Measurements from ENCODE around the gene EYS.

The EYS gene

DNA sequence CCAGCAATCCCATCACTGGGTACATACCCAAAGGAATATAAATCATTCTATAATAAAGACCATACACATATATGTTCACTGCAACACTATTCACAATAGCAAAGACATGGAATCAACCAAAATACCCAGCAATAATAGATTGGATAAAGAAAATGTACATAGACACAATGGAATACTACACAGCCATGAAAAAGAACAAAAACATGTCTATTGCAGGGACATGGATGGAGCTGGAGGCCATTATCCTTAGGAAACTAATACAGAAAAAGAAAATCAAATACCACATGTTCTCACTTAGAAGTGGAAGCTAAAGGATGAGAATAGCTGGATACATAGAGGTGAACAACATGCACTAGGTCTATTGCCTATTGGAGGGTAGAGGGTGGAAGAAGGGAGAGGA is 1396.8 kb downstream of the EYS start:
- DNase-seq (ENCODE audit: low read depth in 2 of 2), result no peak

DNA sequence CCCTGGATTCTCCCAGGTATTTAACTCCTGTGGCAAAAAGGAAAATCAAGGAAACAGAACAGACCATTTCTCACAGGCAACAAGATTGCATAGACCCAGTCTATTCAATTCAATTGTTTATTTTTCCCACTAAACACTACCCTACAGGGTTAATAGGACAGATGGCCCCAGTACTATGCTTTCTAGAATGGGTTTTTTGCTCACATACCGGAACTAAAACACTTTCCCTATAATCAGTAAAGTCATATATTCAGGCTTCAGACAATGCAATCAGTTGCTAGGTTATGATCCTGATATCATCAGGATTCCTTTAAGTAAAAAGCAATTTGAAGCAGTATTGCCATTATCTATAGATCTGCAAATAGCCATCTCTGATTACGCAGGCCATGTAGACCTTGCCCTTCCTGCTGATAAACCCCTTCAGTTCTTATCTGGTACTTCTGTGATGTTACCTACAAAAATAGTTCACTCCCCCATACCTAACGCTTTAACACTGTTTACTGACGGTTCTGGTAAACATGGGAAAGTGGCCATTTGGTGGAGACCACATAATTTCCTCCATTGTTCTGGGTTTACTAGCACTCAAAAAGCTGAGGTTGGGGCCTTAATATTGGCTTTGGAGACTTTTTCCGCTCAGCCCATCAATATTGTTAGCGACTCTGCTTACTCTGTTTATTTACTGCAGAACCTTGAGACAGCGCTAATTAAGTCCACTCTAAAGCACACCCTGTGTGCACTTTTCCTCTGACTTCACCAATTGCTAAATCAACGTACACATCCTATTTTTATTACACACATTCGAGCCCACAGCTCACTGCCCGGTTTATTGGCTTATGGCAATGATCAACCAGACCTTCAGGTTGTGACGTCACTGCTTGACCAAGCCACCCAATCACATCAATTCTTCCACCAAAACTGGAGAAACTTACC is 1405.5 kb downstream of the EYS start:
- DNase-seq (ENCODE audit: low read depth in 2 of 2), result no peak

DNA sequence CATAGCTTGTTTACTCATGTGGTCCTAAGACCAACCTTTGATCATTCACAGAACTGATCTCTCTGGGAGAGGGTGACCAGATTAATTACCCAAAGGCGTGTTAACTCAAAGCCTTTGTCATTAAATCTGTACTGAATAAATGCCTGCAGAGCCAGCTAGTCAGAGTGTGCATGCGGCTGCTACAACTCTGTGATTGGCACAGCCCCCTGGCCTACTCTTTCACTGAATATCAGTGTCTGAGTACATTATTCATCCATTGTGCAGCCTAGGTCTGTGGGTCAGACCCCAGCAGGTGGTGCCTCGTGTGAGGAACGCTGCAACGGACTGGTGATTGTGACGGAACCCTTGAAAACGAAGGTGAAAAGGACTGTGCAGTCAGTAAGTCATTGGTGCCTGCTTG is 1407.8 kb downstream of the EYS start:
- DNase-seq (ENCODE audit: low read depth in 2 of 2), result no peak

DNA sequence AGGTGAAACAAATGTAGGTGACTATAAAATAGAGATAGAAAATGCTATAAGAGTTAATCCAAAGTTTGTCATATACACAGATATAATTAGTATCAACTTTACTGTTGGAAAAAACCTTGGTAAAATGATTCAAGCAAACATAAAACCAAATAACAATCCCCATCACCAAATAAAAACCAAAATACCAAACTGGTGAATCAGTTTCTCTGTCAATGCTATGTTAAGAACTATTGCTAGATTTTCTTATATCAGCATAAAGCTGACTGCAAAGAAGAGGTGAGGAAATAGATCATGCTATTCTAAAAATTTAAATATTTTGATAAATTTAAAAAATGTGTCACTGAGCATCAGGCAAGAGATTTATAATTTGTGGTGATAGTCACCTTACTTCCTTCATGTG is 1413.0 kb downstream of the EYS start:
- DNase-seq (ENCODE audit: low read depth in 2 of 2), result no peak

DNA sequence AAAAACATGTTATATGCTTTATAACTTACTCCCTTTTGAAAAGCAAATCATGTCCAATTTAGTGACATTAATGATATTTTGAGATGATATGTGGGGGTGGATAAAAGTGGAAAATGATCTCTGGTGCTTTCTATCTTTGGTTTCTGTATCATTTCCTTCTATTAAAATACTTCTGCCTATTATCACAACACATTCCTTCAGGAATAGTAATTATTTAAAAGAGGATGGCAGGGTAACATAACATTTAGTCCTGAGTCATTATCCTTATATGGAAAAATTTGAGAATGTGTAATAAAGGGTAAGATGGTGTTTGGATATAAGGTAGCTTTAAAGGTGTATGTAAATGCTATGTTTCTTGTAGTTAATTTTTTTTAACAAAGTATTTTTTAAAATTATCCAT is 1413.7 kb downstream of the EYS start:
- no peak for DNase-seq (ENCODE audit: low read depth in 2 of 2)

DNA sequence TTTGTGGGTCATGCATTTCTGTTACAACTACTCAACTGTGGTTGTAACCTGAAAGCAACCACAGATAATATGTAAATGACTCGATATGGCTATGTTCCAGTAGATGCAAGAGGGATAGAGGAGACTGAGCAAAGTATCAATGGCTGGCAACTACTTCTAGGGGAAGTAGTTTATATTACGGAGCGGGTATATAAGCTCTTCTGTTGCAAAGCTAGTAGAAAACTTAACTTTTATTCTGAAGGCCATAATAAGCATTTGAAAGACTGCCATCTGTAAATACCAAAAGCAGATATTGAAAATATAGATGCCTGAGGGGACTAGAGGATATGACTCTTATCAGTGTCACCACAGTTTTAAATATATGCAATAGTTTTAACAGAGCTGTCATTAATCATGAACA is 1416.2 kb downstream of the EYS start:
- no peak for DNase-seq (ENCODE audit: low read depth in 2 of 2)

DNA sequence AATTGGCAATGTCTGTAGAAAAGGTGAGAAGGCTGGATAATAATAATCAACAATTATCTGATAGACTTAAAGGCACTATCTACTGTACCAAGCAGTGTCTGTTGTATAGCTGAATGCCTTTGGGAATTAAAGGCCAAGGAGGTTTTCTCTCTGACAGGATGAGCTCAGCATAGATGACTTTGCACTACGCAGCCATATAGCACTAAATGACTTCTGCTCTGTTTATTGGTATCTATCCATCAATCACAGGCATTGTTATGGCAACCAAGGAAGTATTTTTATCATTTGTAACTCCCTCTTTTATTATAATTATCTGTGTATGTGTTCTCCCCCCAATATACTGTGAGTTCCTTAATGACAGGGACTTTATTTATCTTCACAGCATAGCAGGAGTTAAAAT is 1417.1 kb downstream of the EYS start:
- no peak for DNase-seq (ENCODE audit: low read depth in 2 of 2)

DNA sequence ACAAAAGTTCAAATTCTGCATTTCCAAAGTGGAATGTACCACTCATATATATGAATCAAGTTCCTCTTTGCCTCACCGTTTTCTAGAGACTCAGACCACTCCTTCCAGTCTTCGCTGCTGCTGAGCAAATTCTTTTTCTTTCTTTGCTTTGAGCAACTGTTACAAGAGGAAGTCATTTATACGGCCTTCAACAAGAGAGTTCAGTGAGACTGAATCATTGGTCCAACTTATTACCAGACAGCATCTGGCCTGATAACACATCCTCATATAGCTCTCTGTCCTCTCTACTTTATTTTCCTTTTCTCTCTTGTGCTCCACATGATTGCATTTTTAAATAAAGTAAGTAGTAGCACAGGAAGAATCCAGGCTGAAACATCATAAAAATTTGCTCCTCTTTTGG is 1418.7 kb downstream of the EYS start:
- no peak for DNase-seq (ENCODE audit: low read depth in 2 of 2)

DNA sequence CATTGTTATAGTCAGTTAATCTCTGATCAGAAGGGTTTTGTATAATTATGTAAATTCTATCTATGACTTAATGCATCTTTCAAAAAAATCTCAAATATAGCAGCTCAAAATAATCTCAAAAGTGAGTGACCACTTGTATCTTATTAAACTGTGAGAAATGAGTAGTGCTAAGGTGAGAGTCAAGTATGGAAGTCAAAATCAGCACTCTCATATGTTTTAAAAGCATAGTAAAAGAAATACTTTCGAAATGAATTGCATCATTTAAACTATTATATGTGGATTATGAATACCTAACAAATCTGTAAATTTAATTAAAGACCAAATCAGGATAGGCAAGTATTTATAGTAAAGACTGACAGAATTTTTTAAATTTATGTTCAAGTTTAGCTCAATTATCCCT is 1425.9 kb downstream of the EYS start:
- no peak for DNase-seq (ENCODE audit: low read depth in 2 of 2)

DNA sequence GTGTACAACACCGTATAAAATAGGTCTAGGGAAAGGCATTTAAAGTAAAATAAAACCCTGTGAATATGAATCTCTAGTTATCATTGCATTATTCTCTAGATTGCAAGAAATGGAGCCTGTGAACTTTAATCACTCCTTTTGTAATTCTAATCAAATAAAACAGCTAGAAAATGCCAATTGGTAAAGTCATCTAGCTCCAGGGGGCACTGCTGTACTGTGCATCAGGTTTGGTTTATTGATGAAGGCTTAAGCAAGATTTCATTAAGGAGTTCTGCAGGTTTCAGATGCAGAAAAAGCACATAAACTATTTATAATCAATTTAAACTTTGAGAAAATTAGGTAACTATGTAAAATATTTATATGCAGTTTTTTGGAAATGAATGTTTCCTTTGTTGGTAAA is 1426.5 kb downstream of the EYS start:
- DNase-seq (ENCODE audit: low read depth in 2 of 2), result no peak

DNA sequence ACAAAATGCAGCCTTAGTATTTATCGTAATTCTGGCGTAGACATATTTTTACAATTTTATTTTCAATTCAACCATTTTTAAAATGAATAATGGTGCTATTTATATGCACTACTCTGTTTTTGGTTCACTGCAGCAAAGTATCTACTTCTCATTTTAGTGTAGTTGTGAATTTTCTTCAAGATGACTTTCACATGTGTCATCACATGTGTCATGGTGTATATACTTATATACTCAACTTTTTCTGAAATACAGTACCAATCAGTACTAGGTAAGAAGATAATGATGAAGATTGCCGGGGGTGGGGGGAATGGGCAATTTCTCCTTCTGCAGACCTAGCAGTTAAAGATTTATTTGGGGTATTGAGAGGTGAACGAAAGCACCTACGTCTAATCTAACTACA is 1436.9 kb downstream of the EYS start:
- no peak for DNase-seq (ENCODE audit: low read depth in 2 of 2)

DNA sequence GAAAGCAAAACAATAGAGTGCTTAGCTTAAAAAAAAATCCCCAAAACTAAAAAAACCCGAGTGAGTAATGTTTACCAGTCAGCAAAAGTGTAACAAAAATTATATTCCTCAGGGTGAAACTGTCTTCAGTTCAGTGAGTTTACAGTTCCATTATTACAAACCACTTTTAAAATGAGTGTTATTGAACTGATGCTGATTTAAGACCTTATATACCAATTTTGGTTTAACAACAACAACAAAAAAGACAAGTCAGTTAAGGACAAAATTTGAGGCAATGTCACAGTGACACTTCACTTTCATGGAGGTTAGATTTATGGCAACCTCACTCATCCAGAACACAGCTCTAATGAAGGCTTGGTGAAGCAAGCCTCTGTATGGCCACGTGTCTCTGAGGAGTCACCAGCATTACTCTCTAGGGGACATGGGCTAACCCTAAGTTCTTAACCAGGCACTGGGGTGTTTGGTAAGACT is 1440.6 kb downstream of the EYS start:
- no peak for DNase-seq (ENCODE audit: low read depth in 2 of 2)

DNA sequence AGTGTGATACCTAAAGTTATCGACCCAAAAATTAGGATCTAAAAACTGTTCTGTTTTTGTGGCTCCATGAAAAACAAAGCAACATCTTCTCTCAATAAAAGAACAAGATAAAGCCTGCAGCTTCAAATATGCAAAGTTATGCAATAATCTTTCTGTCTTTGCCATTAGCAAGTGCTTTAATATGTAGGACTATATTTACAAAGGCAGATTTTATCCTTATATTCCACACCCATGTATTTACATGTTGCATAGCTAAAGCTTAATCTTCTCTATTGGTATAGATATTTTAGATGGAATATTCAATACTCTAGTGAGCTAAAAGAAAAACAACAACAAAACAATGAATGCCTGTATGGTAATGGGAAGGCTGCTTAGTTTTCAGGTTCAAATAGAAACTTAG is 1443.2 kb downstream of the EYS start:
- DNase-seq (ENCODE audit: low read depth in 2 of 2), result no peak

DNA sequence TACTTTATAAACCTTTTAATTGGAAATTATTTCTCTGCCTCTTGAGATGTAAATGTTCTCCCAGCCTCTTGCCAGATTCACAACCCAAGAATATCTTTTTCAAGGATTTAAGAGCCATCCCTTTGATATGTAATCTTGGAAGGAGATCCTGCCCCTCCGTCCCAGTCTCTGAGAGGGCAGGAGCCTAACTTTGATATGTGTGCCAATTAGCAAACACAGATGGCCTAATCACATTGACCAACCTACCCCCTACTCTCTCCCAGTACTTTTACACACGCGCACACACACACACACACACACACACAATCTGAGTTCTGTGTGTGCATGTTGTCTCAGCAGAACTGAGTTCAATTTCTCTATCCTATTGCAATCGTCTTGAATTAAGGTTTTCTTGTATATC is 1447.7 kb downstream of the EYS start:
- DNase-seq (ENCODE audit: low read depth in 2 of 2), result no peak

DNA sequence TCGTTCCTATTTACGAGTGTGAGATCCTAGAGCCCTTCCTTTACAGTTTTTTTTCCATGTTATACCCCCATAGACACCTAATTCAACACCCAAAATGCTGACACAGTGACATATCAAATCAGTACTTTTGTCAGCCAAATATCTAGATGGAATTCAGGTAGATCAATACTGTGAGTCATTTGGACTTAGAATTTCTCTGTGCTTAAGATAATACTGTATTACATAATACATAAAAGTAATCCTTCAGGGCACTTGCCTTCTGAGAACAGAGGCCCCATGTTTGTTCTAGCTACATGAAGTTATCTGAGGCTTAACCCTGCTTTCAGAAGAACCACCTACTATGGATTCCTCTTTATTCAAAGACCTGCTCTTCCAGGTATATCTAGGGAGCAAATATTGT is 1448.3 kb downstream of the EYS start:
- no peak for DNase-seq (ENCODE audit: low read depth in 2 of 2)

DNA sequence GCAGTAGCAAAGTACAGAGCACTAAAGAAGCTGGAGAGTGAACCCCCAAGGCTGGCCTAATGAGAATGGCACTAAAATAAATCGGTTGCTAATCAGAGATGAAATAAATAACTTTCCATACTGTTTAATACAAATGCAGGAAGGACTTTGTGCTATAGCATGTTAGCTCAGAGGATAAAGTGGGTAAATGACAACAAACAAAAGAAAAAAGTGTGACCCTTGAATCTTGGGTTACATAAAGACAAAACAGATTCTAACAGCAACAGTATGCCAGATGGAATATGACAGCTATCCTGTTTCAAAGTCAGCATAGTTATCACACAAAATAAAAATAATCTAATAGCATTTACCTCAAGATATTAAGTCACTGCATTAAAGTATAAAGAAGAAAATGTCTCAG is 1448.7 kb downstream of the EYS start:
- no peak for DNase-seq (ENCODE audit: low read depth in 2 of 2)

DNA sequence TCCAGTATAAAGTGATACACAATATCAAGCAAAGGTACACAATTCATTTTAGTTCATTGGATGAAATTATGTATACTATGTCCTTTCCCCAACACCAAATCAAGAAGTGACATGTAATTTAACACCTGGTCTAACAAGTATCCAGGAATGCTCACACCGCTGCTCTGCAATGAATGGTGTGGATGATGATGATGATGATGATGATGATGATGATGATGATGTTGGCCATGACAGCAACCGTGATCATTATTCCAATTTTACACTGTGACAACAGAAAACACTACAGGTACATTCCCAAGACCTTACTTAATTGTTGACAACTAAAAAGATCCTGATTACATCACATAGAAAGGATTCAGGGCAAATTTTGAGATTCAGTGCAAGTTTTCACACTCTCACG is 1449.4 kb downstream of the EYS start:
- no peak for DNase-seq (ENCODE audit: low read depth in 2 of 2)

DNA sequence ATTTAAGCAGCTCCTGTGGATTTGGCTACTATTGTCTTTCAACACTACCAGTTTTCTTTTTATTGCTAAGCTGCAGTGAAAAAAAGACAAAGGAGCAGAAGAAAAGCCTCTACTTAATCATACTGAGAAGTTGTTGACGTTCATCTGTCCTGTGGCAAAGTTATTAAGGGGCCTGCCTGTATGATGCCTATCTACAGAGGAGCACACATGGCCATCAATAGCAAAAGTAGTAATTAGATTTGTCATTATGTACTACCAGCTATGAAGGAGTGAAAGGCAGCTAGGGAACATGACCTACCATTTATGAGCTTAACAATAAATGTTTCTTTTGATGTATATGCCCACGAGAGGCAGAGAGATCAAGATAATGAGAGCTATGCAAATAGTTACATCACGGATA is 1450.5 kb downstream of the EYS start:
- DNase-seq (ENCODE audit: low read depth in 2 of 2), result no peak

DNA sequence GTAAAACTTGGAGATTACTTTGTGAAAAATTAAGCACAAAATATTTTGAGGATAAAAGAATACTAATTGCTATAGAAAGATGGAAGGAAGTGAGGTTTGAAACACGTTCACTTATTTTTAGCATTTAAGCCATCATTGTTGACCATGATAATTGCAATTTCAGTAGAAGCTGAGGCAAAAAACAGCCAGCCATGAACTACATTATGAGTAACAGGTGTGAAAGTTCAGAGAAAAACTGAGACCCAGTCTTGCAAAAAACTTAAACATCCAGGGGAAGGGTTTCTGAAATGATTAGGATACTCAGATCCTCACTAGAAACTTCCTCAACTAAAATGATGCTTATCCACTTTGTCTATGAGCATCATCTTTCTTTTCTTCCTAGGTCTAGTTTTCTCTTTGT is 1452.0 kb downstream of the EYS start:
- DNase-seq (ENCODE audit: low read depth in 2 of 2), result no peak

DNA sequence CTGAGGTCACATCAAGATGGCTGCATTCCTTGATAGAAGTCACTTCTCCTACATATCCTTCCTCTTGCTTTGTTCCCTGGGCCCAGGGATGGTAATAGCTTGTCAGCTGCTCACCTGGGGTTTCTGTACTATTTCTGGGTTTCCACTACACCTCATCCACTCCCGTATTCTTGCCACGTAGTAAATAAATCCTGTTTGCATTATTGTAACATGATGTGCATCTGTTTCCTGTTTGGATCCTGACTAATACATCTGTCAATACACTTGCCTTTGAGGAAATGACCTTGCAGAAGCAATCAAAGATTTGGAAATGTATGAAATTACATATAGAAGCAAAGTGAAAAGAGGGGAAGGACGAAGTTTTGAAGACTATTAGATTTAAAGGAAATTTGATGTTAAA is 1452.5 kb downstream of the EYS start:
- no peak for DNase-seq (ENCODE audit: low read depth in 2 of 2)

DNA sequence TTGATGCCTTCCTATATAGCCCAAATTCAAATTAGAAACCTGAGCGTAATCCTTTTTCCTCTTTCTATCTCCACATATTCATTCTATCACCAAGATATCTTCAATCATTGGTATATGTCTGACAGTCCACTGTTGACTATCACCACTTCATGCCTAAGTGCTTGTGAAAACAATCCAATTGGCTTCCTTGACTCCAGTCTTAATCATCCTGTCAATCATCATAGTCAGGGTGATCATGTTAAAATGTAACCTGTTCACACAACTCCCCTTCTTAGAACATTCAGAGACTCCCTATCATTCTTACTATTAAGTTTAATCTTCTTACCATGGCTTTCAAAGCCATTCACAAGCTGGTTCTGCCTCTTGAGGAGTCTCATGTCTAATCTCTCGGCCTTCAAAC is 1454.8 kb downstream of the EYS start:
- no peak for DNase-seq (ENCODE audit: low read depth in 2 of 2)

DNA sequence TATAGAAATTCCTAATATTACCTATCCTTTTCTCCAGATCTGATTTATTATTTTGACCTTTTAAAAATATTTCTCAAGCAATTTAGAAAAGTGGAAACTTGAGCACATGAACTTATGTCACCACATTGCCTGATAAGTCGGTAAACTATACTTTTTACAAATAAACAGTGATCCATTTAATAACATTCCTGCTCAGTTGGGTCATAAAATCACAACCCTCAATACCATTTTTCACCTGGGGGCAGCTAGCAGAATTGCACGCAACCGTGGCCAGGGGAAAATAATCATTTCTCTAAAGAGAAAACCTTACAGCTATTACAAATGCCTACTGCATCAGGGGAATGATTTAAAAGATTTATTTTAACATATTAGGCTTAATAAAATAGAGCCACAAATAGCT is 1456.9 kb downstream of the EYS start:
- no peak for DNase-seq (ENCODE audit: low read depth in 2 of 2)

DNA sequence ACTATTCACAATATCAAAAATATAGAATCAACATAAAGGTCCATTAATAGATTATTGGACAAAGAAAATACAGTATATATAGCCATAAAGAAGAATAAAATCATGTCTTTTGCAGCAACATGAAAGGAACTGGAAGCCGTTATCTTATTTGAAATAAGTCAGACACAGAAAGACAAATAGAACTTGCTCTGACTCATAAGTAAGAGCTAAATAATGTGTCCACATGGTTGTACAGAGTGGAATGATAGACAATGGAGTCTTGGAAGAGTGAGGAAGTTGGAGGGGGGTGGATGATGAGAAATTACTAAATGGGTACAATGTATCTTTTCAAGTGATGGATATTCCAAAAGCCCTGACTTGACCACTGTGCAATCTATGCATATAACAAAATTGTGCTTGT is 1457.9 kb downstream of the EYS start:
- no peak for DNase-seq (ENCODE audit: low read depth in 2 of 2)

DNA sequence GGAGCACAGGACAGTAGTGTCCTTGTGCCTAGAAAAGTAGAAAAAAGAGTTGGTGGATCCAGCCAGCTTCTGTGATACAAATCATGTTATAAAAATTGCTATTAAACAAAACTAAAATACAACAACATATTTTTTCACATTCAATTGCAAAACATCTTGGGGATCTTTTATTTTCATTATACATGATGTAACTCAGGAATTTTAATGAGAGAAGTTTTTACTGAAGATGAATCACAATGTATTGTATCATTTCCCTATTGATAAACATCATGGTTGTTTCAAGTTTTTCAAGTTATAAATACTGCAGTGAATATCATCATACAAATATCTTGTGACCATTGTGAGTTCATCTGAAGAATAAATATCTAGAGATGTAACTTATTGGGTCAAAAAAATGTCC is 1463.4 kb downstream of the EYS start:
- DNase-seq (ENCODE audit: low read depth in 2 of 2), result no peak
